Breast epithelium (tissue), 3 donors: Measurements from ENCODE around the gene ARHGEF1.

Experiments used
- POLR2AphosphoS5 ChIP-seq, 3 donors: sonication (generic); formaldehyde crosslinking; IDR thresholded peaks; one replicate each; pipeline ENCODE4 v1.6.1; 2017; ENCODE audit warnings: antibody characterized with exemption in 3 of 3
- TF ChIP-seq, protein P1 (sequence below), 3 donors: fragments of 450-650 bp; IDR thresholded peaks; one replicate each; pipeline ENCODE4 v1.5.1; 2016 to 2017; ENCODE audit warnings: antibody characterized with exemption in 3 of 3, mild to moderate bottlenecking in 3 of 3, moderate library complexity in 3 of 3

DNA sequence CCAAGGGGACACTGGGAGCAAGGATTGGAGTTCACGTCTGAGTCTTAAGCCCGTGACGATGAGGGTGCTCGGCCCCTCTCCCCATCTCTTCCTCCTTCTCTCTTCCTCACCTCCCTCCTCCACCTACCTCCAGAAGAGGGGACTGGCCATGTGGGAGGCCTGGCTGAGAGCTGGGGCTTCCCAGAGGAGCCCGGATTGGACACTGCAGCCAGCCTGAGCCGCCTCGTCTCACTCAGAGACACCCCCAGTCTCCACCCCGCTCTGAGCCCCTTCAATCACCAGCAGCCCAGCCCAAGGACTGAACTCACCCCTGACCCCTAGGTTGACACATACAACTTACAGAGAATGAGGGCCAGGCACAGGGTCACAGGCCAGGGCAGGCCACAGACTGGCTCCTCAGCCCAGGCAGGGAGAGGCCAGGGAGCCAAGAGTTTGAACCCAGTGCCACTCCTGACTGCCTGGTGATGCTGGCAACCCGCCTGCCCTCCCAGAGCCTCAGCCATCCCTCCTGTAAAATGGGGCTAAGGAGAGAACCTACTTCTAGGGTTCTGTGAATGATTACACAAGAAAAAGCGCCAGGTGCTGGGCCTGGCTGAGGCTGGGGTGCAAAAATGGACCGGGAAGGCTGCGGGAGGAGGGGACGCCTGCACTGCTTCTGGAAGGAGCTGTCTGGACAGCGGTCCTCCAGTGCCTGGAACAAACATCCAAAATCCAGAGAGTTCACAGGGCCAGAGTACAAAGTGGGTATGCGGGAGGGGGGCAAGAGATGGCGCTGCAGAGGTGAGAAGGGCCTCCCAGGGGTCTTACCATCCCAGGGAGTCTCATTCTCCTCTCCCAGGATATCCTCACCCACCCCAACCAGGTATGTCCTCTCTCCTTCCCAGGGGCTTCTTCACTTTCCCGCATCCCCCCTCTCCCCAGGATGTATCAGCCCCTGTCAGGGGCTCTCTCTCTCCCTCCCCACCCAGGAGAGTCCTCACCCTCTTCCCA is 4.8 kb upstream of the ARHGEF1 start:
- no peak for TF ChIP-seq POLR2AphosphoS5 (IDR thresholded peaks at IDR 0.05)
- TF ChIP-seq, protein P1, sequence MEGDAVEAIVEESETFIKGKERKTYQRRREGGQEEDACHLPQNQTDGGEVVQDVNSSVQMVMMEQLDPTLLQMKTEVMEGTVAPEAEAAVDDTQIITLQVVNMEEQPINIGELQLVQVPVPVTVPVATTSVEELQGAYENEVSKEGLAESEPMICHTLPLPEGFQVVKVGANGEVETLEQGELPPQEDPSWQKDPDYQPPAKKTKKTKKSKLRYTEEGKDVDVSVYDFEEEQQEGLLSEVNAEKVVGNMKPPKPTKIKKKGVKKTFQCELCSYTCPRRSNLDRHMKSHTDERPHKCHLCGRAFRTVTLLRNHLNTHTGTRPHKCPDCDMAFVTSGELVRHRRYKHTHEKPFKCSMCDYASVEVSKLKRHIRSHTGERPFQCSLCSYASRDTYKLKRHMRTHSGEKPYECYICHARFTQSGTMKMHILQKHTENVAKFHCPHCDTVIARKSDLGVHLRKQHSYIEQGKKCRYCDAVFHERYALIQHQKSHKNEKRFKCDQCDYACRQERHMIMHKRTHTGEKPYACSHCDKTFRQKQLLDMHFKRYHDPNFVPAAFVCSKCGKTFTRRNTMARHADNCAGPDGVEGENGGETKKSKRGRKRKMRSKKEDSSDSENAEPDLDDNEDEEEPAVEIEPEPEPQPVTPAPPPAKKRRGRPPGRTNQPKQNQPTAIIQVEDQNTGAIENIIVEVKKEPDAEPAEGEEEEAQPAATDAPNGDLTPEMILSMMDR (IDR thresholded peaks at IDR 0.05): no peak
